ENCODE measurements around the gene HES3. TPM values are rescaled to one million over a fixed set of nuclear protein-coding genes. Genes with fewer than 3 reads are reported as not detected.
A peak's percentile ranks its signal among the peaks of the same experiment; 100 is the strongest.

Gene HES3
- total RNA-seq, 2 donors from 2014 or later, result not detected

DNA sequence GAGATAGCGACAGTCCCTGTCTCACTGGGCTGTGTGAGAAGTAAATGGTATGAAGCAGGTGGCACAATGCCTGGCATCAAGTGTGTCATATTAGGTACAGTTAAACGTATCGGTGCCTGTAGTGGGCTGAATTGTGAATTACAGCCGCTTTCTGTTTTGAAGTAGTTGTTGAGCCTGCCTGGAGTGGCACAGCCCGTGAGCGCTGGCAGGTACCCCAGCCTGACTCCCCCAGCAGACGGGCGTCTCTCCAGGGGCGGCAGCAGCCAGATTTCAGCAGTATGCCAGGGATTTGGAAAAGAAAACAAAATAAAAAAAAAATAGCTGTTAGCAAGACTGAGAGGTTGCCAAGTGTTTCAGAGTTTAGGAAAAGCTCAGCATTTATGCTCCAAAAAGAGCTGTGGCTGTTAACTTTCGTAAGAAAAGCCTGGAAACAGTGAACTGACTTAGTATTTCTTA is 43.5 kb downstream of the HES3 start:
- intact Hi-C loops (cut with DNase I), result no loop called here
- ATAC-seq (peak; percentile 72), DNase-seq (peak; percentile 54)

DNA sequence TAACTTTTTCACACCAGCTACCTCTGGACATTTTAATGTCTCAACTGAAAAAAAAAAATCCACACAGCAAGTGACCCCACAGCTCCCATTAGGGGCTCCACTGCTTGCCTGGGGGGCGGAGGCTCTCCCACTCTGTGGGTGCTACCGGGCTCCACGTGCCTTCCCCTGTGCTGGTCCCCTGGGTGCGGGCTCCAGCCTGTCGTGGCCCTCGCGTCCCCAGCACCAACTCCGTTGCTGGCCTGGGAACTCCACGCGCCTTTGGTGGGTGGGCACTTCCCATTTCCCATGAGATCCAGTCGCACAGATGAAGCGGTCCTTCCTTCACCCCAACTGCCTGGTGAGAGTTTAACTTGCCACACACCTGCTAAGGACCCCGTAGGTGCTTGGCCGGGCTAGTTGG is 44.0 kb downstream of the HES3 start:
- intact Hi-C loops (cut with DNase I), result no loop called here
- no peak for DNase-seq
- ATAC-seq, result no peak

DNA sequence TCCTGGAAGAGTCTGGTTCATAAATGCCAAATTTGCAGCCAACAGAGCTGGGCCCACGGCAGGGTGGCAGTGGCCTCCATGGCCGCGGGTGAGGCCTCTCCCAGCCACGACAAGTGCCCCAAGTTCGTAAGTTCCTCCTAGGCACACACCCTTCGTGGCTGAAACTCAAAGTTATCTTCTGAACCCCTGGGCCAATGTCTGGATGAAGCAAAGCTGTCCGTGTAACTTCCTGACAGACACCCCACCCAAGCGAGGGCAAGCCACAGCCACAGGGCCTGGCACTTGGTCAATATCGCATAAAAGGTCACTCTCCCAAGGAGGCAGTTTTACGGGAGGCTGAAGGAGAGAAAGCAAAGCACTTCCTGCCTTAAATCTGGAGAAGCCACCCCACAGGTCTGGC is 44.7 kb downstream of the HES3 start:
- peak in 1 of 2 donors; percentile 7 for ATAC-seq
- no peak for DNase-seq
- intact Hi-C loops (cut with DNase I), result no loop called here

DNA sequence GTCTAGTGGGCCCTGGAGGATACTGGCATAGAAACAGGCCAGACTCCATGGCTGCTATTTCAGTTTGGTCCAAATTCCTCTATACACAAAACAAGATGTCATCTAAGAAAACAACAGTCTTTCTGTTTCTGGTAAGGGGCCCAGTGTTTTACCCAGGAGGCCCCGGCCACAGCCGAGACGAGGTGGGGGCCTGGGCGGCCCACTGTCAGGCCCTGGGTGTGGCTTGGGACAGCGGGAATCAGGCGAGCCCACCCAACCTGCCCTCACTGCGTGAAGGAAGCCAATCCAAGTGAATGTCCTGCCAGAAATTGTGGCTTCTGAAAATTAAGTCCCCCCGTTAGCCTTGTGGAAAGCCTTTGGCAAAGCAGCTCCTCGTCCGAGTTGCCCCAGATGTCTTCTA is 48.1 kb downstream of the HES3 start:
- no peak for DNase-seq
- intact Hi-C loops (cut with DNase I), result no loop called here
- peak in 1 of 2 donors; percentile 12 for ATAC-seq

DNA sequence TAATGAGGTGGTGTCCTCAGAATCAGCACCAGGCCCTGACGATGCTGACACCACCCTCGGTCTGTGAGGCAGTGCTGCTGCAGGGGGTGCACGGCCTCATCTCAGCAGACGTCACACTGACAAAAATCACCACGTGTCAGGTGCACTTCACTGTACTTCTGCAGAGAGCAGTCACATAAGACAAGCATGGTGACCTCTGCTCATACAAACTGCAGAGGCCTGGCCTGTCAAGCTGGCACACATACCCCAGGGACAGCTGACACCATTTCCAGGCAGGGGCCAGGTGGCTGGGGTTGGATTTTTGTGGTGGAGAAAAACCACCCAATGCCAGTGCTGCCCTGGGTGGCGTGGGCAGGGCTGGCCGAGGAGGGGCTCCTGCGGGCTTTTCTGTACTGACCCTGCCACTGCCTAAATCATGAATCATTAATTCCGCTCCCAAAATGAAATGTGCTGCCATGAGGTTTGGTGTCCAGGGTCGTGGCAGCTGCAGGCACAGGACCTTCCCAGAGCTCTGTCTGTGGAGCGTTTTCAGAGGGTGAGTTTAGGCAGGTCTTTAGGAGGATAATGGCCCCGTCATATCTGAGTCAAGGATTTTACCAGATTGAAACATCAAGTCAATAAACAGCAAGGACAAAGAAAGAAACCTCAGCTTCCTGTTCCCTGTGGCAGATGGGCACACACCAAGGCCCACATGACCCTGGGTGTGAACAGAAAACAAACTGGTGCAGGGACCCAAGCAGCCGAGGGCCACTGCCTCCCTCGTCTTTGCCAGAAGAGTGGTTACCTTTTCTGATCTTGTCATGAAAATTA is 50.3 kb downstream of the HES3 start:
- DNase-seq, result no peak
- ATAC-seq, result peak in 1 of 2 donors; percentile 50
- intact Hi-C loops (cut with DNase I), result no loop called here

DNA sequence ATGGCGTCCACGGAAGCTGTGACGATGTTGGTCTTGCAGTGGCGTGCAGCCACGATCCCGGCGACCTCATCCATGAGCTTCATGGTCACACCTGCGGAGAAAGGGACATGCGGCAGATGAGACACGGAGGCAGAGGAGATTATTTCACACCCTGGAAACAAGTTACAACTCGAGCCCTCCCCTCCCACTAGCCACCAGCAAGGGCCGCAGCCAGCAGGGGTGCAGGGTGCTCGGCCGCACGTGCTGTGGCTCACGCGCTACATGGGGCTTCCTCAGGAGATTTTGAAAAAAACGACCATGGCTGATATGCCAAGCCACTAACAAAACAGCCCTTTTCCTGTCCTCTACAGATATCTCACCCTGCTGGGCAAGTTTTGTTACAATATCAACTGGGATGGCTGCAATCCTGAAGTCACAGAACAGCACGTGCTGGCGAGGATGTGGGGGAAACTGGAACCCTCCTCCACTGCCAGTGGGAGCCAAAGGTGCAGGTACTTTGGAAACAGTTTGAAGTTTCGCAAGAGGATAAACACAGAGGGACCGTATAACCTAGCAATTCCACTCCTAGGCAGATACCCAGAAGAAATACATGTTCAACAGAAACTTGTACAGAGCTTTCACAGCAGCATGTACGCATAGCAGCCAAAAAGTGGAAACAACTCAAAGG is 51.0 kb downstream of the HES3 start:
- no peak for ATAC-seq
- intact Hi-C loops (cut with DNase I), result no loop called here
- no peak for DNase-seq

Other genes starting within 250 kb of the HES3 start
- 10 to 100 TPM; 13.2 to 14.7 TPM for gene KCNAB2, start 198.3 kb upstream of the HES3 start, total RNA-seq
- gene CHD5, start 63.9 kb upstream of the HES3 start, total RNA-seq, result under 1 TPM; 0.12 to 0.39 TPM
- gene RPL22, start 44.6 kb upstream of the HES3 start, total RNA-seq, result 100 to 1,000 TPM; 264 to 275 TPM
- gene RNF207, start 38.1 kb upstream of the HES3 start, total RNA-seq, result 10 to 100 TPM; 35.8 to 38.3 TPM
- 10 to 100 TPM; 56.9 to 61.1 TPM for gene ICMT, start 8.2 kb upstream of the HES3 start, total RNA-seq
- 10 to 100 TPM in 1 of 2 donors, 1 to 10 TPM in 1; 9.7 to 10.5 TPM for gene GPR153, start 16.9 kb downstream of the HES3 start, total RNA-seq
- 10 to 100 TPM in 1 of 2 donors, 1 to 10 TPM in 1; 9.9 to 12.9 TPM for gene ACOT7, start 149.6 kb downstream of the HES3 start, total RNA-seq
- under 1 TPM in 1 of 2 donors, not detected in 1; 0.37 TPM for gene HES2, start 175.7 kb downstream of the HES3 start, total RNA-seq
- under 1 TPM; 0.42 to 0.44 TPM for gene ESPN, start 180.6 kb downstream of the HES3 start, total RNA-seq
- 1 to 10 TPM; 5.5 to 5.9 TPM for gene TNFRSF25, start 222.0 kb downstream of the HES3 start, total RNA-seq
- 10 to 100 TPM; 10.7 to 11.8 TPM for gene PLEKHG5, start 247.5 kb downstream of the HES3 start, total RNA-seq